Kidney glomerular epithelial cell (primary cell): ENCODE data around the gene RASA3.

Experiments
- DNase-seq: peaks from one replicate; lab custom pipeline; 2025; lab: John Stamatoyannopoulos, UW

Gene RASA3

GRCh38 chr13:114034481-114034891, 97.9 kb downstream of the RASA3 start:
- peak; percentile 18 for DNase-seq

- no peak for DNase-seq
These were observed 98.7 kb downstream of the RASA3 start for GRCh38 chr13:114033541-114034315.

- DNase-seq: peak; percentile 83
These were observed 100.2 kb downstream of the RASA3 start for GRCh38 chr13:114032126-114032799.

- DNase-seq: no peak
These were observed 100.8 kb downstream of the RASA3 start for GRCh38 chr13:114031631-114032030.

- DNase-seq: no peak
These were observed 101.5 kb downstream of the RASA3 start for GRCh38 chr13:114030666-114031610.

- DNase-seq: no peak
These were observed 102.4 kb downstream of the RASA3 start for GRCh38 chr13:114029866-114030625.

- DNase-seq: no peak
These were observed 104.6 kb downstream of the RASA3 start for GRCh38 chr13:114027826-114028225.

- no peak for DNase-seq
These were observed 105.2 kb downstream of the RASA3 start for GRCh38 chr13:114027046-114027715.

- no peak for DNase-seq
These were observed 105.9 kb downstream of the RASA3 start for GRCh38 chr13:114026481-114026880.

- DNase-seq: no peak
These were observed 106.5 kb downstream of the RASA3 start for GRCh38 chr13:114025714-114026431.

GRCh38 chr13:114025405-114025713, 107.1 kb downstream of the RASA3 start:
- no peak for DNase-seq

- no peak for DNase-seq
These were observed 107.6 kb downstream of the RASA3 start for GRCh38 chr13:114024603-114025404.

GRCh38 chr13:114023716-114024602, 108.5 kb downstream of the RASA3 start:
- no peak for DNase-seq

- DNase-seq: no peak
These were observed 109.5 kb downstream of the RASA3 start for GRCh38 chr13:114022876-114023275.

- no peak for DNase-seq
These were observed 110.1 kb downstream of the RASA3 start for GRCh38 chr13:114022309-114022669.

GRCh38 chr13:114021464-114022308, 110.7 kb downstream of the RASA3 start:
- no peak for DNase-seq

- DNase-seq: no peak
These were observed 111.5 kb downstream of the RASA3 start for GRCh38 chr13:114020750-114021463.
